ENCODE measurements around the gene TMEM141. TPM values are rescaled to one million over a fixed set of nuclear protein-coding genes. Genes with fewer than 3 reads are reported as not detected.
"Not testable (repeated sequence)": the region's sequence is repeated elsewhere in the genome, so short reads cannot be mapped to it uniquely, and the experiment has no call there.

The TMEM141 gene
- total and polyA plus RNA-seq, 10 of the 15 experiments (the other 5 are each of a cell fraction or from before 2014, with no cell fraction given), result 7.8 to 48.6 (median 34.4) TPM

DNA sequence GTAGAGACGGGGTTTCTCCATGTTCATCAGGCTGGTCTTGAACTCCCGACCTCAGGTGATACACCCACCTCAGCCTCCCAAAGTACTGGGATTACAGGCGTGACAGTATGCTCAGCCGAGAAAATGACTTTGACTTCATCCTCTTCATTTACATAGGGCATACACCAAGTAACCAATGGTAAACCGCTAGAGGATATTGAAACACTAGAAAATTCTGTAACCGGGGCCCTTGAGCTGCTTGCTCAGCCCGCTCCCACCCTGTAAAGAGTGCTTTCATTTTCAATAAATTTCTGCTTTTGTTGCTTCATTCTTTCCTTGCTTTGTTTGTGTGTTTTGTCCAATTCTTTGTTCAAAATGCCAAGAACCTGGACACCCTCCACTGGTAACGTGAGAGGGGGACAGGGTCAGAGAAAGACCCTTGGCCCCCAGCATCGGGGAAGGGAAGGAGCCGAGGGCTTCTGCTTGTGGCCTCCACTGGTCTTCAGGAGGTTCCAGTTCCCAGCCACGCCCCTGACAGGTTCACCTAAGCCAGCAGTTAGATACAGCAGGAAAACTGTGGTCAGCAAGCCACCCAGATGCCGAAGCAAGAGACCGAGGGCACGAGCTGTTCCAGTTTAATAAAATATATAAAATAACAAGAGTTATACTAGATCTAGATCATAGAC is 25.3 kb upstream of the TMEM141 start:
- SMC1A ChIA-PET (ENCODE audit: uncharacterized antibody, unreplicated experiment), result interaction anchor here (1.1 to 3.7 kb wide), 8 partner anchors 12 to 269 kb away, joined by 3 to 23 read pairs (median 4); no protein-coding TSS in a partner anchor
- CTCF ChIA-PET, result interaction anchor here (0.8 to 9.3 kb wide), 15 partner anchors 10 to 471 kb away, joined by 3 to 163 read pairs (median 4); partner anchors contain the start of genes TMEM141 and TRAF2
- H3K36me3 ChIP-seq (ENCODE audit: control insufficient read depth in 2 of 2, insufficient read depth in 2 of 2, low read length in 1 of 2); H4K20me1 ChIP-seq (ENCODE audit: control insufficient read depth, insufficient read depth); BruUV-seq (replicated peaks); H3K27me3 ChIP-seq (replicated peaks in 1 of 2; ENCODE audit: control insufficient read depth in 2 of 2, insufficient read depth in 2 of 2, low read length in 1 of 2); H3K79me2 ChIP-seq (ENCODE audit: control insufficient read depth, insufficient read depth, low read length); in situ Hi-C loops (cut with MboI); intact Hi-C loops (cut with micrococcal nuclease; ENCODE audit: unreplicated experiment); H3K9me3 ChIP-seq (replicated peaks; ENCODE audit: control insufficient read depth, insufficient read depth, low read length): not testable (repeated sequence)
- H3K4me3 ChIP-seq, result peak overlapping the region; percentile 62
- RAD21 ChIA-PET (ENCODE audit: unreplicated experiment), result interaction anchor here (0.6 to 1.9 kb wide), 13 partner anchors 11 to 269 kb away, joined by 3 to 9 read pairs (median 4); partner anchors contain the start of genes PAXX and TMEM141
- H3K9ac ChIP-seq (ENCODE audit: control insufficient read depth, insufficient read depth, low read length), result peak overlapping the region; percentile 22; the same call in 1 of the 2 replicates
- POLR2A ChIA-PET, result interaction anchor here (0.5 to 1.5 kb wide), 7 partner anchors 12 to 444 kb away, joined by 3 to 5 read pairs (median 4); no protein-coding TSS in a partner anchor
- TF ChIP-seq IKZF2 (IDR thresholded peaks at IDR 0.05), result peak; percentile 44 to 46; a peak in 2 of 4 replicates
- 0 out of 2 replicates have a peak, but pooled peaks have one; percentile 30 for TF ChIP-seq CREM (IDR thresholded peaks at IDR 0.05; ENCODE audit: low read depth)
- TF ChIP-seq RUNX3 (IDR thresholded peaks at IDR 0.05; ENCODE audit: low read length), result 0 out of 2 replicates have a peak, but pooled peaks have one; percentile 14
- TF ChIP-seq ASH2L (IDR thresholded peaks at IDR 0.05; ENCODE audit: borderline replicate concordance, low read depth), result 0 out of 2 replicates have a peak, but pooled peaks have one; percentile 79
- TF ChIP-seq, protein P1, sequence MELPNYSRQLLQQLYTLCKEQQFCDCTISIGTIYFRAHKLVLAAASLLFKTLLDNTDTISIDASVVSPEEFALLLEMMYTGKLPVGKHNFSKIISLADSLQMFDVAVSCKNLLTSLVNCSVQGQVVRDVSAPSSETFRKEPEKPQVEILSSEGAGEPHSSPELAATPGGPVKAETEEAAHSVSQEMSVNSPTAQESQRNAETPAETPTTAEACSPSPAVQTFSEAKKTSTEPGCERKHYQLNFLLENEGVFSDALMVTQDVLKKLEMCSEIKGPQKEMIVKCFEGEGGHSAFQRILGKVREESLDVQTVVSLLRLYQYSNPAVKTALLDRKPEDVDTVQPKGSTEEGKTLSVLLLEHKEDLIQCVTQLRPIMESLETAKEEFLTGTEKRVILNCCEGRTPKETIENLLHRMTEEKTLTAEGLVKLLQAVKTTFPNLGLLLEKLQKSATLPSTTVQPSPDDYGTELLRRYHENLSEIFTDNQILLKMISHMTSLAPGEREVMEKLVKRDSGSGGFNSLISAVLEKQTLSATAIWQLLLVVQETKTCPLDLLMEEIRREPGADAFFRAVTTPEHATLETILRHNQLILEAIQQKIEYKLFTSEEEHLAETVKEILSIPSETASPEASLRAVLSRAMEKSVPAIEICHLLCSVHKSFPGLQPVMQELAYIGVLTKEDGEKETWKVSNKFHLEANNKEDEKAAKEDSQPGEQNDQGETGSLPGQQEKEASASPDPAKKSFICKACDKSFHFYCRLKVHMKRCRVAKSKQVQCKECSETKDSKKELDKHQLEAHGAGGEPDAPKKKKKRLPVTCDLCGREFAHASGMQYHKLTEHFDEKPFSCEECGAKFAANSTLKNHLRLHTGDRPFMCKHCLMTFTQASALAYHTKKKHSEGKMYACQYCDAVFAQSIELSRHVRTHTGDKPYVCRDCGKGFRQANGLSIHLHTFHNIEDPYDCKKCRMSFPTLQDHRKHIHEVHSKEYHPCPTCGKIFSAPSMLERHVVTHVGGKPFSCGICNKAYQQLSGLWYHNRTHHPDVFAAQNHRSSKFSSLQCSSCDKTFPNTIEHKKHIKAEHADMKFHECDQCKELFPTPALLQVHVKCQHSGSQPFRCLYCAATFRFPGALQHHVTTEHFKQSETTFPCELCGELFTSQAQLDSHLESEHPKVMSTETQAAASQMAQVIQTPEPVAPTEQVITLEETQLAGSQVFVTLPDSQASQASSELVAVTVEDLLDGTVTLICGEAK (IDR thresholded peaks at IDR 0.05; ENCODE audit: borderline replicate concordance), result 0 out of 2 replicates have a peak, but pooled peaks have one; percentile 10
- TF ChIP-seq POU2F2 (IDR thresholded peaks at IDR 0.05; ENCODE audit: borderline replicate concordance, low read depth, low read length), result peak; percentile 38; the same call in 1 of the 3 replicates
- peak; percentile 36 for TF ChIP-seq ATF7 (IDR thresholded peaks at IDR 0.05; ENCODE audit: low read depth)
- peak; percentile 41; the same call in 1 of the 2 replicates for TF ChIP-seq IKZF1 (conservative IDR thresholded peaks at IDR 0.05)
- TF ChIP-seq BHLHE40 (IDR thresholded peaks at IDR 0.05; ENCODE audit: borderline replicate concordance in 1 of 2, low read depth in 2 of 2, low read length in 1 of 2), result peak in 1 of 2 experiments; percentile 68; a peak in 2 of 4 replicates
- TF ChIP-seq MTA2 (IDR thresholded peaks at IDR 0.05; ENCODE audit: low read depth), result peak; percentile 7; the same call in 1 of the 2 replicates
- TF ChIP-seq NBN (IDR thresholded peaks at IDR 0.05), result 0 out of 2 replicates have a peak, but pooled peaks have one; percentile 31
- TF ChIP-seq CREB1 (IDR thresholded peaks at IDR 0.05; ENCODE audit: low read depth), result peak; percentile 33; the same call in 1 of the 2 replicates
- WGBS (ENCODE audit: insufficient coverage, insufficient replicate concordance, low lambda C conversion rate, missing lambda C conversion rate), result 4% methylated on average over 14 of the region's 14 CpGs
- peak overlapping the region; percentile 81 for H3K4me2 ChIP-seq (ENCODE audit: control insufficient read depth, insufficient read depth)
- ATAC-seq, result peak; percentile 91
- peak; percentile 40 for DNase-seq (ENCODE audit: low read depth, low spot score)
- peak; percentile 88 for FAIRE-seq
- H3K27ac ChIP-seq (ENCODE audit: control insufficient read depth, insufficient read depth), result peak overlapping the region; percentile 79
- peak overlapping the region; percentile 63 for H2AFZ ChIP-seq (ENCODE audit: control insufficient read depth, low read depth, low read length)
- peaks cover 26% of the 10 kb centered on the region for H3K4me1 ChIP-seq (ENCODE audit: control insufficient read depth, insufficient read depth, low read length)
